T-helper 22 cell (primary cell): ENCODE results near the gene AFF3.
"Not testable (repeated sequence)": the region's sequence is repeated elsewhere in the genome, so short reads cannot be mapped to it uniquely, and the experiment has no call there.

Source experiments
- DNase-seq: peaks from one replicate; pipeline ENCODE4 v3.0.0-alpha.2; 2020; ENCODE audit warnings: low read depth

Gene AFF3, protein sequence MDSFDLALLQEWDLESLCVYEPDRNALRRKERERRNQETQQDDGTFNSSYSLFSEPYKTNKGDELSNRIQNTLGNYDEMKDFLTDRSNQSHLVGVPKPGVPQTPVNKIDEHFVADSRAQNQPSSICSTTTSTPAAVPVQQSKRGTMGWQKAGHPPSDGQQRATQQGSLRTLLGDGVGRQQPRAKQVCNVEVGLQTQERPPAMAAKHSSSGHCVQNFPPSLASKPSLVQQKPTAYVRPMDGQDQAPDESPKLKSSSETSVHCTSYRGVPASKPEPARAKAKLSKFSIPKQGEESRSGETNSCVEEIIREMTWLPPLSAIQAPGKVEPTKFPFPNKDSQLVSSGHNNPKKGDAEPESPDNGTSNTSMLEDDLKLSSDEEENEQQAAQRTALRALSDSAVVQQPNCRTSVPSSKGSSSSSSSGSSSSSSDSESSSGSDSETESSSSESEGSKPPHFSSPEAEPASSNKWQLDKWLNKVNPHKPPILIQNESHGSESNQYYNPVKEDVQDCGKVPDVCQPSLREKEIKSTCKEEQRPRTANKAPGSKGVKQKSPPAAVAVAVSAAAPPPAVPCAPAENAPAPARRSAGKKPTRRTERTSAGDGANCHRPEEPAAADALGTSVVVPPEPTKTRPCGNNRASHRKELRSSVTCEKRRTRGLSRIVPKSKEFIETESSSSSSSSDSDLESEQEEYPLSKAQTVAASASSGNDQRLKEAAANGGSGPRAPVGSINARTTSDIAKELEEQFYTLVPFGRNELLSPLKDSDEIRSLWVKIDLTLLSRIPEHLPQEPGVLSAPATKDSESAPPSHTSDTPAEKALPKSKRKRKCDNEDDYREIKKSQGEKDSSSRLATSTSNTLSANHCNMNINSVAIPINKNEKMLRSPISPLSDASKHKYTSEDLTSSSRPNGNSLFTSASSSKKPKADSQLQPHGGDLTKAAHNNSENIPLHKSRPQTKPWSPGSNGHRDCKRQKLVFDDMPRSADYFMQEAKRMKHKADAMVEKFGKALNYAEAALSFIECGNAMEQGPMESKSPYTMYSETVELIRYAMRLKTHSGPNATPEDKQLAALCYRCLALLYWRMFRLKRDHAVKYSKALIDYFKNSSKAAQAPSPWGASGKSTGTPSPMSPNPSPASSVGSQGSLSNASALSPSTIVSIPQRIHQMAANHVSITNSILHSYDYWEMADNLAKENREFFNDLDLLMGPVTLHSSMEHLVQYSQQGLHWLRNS (N-terminal part only)

DNA sequence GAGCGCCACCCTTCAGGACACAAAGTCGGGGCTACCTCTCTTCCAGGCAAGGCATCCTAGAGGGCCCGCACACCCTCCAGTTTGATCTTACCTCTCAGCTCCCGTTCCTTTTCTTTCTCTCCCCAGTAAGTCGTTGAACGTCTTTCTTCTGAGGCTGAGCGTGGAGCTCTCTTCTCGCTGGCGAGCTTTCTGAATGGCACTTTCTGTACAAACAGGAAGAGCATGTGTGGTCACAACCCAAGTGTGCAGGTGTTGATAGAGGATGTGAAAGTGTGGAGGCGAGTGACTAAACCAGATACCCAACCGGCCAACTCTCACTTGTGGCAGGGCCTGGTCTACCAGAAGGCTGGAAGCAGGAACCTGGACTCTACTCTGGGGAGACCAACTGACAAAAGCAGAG is at the start of gene AFF3:
Gene AFF3 (minus strand): TSS at position 198 of the 400 bp plus-strand sequence. CDS start 38,136 bp downstream, outside the sequence.
- DNase-seq = no peak

DNA sequence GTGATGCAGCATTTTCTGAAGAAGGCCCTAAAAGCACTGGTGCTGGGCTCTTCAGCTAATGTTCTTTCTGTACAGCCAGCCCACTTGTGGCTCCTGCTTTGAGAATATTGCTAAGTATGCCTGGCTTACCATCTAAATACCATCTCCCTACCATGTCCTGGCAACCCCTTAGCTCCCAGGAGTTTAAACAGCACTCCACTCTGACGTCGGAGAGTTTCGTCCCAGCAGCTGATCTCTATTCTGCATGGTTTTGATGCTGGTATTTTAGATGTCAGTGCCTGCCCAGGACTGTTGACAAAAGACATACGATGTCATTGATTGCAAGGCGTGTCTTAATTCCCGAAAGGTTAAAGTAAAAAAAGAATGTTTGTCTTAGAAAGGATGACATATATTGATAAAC is 47.0 kb upstream of the AFF3 start:
- DNase-seq = no peak

DNA sequence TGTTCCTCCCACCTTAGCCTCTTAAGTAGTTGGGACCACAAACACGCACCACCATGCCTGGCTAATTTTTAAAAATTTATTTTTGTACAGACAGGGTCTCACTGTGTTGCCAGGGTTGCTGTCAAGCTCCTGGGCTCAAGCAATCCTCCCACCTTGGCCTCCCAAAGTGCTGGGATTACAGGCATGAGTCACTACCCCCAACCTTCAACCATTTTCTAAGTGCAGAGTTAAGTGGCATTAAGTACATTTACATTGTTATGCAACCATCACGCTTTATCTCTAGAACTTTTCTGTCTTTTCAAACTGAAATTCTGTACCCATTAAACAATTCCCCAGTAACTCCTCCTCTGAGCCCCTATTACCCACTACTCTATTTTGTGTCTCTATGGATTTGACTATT is 45.9 kb upstream of the AFF3 start:
- DNase-seq = no peak

DNA sequence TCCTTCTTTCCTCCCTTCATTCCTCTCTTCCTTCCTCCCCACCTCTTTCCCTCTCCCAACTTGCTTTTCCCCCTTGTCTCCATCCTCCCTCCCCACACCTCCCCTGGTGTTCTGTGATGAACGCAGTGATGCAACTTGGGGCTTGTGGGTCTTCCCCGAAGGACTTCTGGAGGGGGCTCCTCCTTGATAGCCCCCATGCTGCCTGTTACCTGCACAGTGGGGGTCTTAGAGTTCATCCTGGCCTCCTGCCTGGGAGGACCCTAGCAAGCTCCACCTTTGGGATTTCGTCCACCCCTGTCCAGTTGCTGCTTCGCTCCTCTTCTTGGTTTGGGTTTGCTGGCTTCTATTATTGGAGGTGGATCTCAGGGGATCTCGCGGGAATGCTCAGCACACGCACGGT is 43.7 kb upstream of the AFF3 start:
- no peak for DNase-seq

DNA sequence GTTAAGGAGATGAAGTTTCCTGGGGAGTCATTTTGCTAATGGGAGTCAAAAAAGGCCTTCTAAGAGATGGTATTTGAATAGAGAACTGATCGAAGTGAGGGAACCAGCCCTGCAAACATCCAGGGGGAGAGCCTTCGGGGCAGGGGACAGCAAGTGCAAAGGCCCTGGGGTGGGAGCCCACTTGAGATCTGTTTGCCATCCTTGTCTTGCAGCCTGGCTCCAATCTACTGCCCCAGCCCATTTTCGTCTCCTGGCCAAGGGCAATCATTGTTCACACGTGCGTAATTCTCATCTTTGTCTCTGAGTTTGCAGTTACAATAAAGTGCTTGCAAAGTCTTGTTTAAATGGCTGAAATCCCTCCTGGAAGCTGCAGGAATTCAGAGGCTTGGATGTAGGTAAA is 43.1 kb upstream of the AFF3 start:
- no peak for DNase-seq

DNA sequence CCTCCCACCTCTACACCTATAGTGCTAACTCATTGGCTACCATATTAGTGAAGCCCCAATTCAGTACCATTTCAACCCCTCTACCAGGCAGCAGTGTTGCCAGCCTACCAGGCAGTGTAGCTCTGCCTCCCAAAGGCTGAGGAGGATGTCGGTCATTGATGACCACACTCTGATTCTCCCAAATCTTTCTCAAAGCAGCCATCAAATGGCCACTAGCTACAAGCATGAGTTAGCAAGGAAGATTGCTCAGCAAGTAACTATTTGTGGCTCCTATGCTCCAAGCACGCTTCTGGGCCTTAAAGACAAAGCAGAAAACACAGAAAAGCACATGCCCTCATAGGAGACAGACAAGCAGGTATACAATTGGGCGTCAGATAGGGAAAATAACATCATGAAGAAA is 42.7 kb upstream of the AFF3 start:
- no peak for DNase-seq

DNA sequence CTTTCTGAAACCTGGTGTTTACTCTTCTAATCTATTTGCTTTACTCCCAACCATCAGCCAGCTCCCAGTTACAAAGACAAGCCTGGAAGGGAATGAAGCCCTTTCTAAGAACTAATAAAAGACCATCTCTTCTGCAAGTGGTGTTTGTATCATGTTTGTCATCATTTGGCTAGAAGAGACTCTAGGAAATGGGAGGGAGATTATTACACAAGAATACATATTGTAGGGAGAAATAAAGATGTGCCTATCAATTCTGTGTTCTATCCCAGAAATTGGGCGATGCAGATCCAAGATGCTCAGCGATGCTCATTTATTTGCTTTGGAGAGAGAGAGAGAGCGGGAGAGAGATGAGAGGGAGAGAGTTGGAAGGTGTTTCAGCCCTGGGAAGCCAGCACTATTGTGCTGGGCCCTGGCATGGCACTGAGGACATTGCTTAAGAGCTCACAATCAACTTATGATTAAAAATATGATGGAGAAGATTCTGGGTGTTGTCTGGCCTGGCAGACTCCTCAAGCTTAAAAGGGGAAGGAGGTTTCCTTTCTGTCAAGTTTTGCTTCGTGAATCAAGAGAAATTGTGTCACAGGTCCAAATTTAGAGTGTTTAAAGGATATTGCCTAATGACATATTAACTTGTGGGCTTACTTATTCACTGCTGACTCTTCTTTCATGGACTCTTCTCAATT is 41.8 kb upstream of the AFF3 start:
- DNase-seq = no peak

DNA sequence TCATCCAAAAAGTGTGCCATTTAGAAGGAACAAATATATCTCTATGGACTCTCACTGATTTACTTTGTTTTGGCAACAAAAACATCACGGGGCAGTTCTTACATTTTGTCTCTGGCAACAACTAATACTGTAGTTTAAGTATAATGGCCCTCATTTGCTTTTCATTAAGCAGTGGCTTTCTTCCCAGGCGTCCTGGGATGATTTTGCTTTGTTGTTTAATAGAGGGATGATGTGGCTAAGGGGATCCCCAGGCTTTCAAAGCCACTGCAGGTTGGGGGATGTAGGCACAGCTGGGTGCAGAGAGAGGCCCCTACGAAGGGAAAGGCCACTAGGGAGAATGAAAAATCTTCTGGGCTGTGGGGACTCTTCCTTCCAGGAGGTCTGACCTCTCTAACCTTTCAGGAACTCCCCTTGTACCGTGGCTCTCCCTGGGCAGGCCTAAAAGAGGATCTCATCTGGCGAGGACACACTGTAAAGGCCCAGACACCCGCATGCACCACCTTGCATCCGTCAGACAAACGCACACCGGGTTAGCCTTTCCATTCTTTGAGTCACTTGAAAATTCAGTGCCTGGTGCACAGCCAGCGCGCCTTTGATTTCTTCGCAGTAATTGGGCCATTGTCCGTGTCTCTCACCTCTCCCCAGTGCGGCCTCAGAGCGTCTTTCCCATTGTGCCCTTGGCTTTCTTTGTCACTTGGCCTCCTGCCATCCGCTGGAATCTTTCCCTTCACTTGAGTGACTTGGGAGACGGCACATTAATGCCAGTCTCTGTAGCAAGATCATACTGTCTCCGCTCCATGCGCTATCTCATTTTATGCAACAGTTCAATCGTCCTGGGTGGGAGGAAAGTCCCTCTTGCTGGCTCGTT is 40.3 kb upstream of the AFF3 start:
- DNase-seq = no peak

DNA sequence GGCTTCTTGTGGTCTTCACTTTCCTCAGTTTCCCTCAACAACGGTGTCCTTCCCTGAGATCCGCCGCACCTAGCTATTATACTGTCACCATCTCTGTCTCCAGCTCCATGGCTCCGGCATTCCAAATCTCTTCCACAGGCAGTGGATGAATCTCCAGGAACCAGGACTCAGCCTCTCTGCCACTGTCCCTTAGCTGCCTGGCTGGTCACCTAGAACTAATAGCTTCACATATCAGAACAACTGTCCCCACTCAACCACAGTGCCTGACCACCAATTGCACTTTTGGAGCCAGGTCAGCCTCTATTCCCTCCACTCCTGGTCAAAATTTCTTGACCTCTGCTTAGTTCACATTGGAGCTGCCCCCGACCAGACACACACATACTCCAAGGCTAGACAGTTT is 38.1 kb upstream of the AFF3 start:
- DNase-seq = no peak

DNA sequence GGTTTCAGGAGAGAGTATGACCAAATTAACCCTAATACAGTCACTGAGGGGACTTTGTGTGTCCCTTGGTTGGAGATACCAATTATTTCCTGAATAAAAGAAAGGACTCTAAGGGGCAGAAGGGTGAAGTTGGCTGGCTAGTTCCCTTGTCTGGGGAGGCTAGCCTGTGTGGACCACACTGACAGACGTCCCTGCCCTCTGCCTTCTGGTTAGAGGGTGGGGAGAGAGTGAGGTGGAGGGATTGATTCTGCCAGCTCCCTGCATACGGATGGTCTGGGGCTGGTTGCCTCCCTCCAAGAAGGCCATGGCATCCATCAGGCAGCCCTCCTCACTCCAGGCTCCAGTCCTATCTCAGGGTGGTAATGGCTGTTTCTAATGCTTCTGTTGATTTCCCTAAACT is 37.4 kb upstream of the AFF3 start:
- no peak for DNase-seq

DNA sequence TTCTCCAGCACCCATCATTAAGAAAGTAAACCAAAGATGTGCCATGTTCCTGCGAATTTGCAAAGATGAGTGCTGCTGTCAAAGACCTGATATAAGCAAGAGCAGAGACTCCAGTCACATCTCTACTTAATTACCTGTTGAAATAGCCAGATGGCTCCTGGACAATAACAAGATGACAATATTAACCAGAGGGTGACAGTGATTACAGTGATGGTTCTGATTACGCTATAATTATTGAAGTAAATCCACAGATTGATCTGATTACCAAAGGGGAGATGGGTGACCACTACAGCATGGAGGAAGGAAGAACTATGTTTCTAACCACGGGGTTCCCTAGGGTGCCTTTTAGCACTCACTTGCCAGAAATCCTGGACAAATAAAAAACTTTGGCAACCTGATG is 36.5 kb upstream of the AFF3 start:
- DNase-seq = no peak

DNA sequence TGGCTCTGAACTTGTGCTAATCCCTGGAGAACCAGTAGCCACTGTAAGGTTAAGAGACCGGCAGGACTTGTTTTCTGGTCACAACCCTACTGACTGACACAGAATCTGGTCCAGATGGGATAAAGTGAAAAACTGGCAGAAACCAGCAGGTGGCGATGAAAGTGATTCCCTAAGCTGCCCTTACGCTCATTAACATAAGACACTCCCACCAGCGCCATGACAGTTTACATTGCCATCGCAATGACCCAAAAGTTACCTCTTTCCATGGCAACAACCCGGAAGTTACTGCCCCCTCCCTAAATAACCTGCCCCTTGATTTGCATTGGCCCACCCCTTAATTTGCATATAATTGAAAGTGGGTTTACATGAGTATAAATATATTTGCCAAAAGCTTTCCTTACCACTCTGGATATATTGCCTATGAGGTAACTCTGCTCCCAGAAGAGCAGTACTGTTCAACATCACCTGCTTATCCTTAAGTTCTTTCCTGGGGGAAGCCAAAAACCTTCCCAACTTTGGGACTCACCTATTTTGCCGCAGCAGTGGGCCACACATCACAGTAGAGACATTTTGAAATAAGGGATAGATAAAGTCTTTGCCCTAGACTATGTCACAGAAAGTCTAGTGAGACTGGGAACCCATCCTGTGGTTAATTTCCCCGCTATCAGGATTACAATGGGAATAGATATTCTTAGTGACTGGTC is 35.8 kb upstream of the AFF3 start:
- DNase-seq = no peak

DNA sequence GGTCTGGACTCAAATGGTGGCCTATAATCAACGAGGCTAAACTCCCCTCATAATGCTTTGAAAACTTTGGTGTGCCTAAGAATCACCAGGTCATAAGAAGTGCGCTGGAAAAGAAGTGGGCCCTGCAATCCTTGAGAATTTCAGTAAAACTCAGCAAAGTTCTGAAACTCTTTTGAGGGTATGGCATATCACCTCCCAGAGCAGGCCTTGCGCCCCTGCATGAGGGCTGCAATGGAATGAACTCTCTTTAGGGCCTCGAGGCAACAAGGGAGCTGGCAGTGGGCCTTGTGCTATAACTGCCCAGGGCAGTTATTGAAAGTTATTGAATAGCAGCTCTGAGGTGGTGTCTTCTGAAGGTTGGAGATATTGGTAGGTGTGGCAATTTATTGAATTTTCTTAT is 34.5 kb upstream of the AFF3 start:
- no peak for DNase-seq

DNA sequence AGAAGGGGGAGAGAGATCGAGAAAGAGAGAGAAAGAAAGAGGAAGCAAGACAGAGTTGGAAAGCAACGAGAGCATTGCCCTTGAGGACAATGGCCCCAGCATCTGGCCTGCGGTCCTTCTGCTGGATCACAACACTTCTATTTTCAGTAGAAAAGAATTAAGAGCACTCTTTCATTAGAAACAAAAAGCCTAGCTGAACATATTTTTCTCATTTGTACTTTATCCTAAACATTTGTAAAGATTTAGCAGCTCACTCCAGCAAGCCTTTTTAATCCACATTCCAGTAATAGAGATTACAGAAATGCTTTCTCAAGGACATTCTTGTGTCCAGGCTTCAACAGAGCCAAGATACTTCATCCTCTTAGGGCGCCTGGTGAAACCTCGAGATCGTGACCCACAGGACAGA is 31.6 kb upstream of the AFF3 start:
- DNase-seq = no peak

DNA sequence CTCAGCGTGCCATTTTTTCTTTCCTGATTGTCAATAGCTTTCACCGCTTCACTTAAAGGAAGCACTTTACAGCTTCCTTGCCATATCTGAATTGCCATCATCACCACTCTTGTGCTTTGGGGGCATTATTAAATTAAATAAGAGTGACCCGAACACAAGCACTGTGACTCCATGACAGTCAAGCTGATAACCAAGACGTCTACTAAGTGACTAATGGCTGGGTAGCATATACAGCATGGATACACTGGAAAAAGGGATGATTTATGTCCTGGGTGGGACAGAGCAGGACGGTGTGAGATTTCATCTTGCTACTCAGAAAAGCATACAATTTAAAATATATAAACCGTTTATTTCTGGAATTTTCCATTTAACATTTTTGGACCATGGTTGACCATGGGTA is 24.3 kb upstream of the AFF3 start:
- DNase-seq = no peak

DNA sequence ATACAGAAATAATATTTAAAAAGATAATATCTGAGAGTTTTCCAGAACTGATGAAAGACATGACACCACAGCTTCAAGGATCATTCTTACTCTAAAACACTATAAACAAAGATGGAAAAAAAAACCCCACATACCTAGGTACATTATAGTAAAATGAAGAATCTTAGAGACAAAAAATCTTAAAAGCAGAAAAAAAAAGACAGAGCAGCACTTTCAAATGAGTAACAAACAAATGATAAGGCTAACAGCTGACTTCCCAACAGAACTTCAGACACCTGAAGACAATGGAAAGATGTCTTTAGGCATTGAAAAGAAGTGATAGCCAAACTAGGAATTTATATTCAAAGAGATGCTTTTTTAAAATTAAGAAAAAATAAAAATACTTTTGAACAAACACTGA is 21.2 kb upstream of the AFF3 start:
- DNase-seq = no peak

DNA sequence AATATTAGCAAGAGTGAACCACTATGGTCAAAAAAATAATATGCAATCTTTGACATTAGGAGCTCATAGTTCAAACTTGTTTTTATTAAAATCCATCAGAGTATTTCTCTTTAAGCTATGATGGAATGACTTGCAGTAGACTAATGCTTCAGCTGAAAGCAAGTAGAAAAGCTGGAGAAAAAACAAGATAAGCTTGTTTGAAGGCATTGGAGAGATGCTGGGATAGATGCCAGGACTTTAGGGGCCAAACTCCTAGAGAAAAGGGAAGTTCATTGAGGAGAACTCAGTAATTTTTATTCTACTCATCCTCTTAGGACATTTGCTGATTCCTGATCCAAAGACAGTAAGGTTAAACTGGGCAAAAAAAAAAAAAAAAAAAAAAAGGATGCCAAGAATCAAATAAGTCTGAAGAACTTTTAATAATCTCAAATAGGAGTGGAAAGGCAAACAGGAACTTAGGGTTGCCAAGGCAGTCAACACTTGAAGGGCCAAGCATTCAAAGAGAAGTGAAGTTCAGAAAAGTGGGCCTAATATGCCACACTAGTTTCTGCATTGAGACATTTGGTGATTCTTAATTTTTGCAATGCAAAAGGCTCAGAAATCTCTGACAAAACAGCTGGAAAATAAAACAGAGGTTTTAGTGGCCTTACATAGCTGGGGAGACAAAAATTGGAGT is 19.7 kb upstream of the AFF3 start:
- DNase-seq = no peak

DNA sequence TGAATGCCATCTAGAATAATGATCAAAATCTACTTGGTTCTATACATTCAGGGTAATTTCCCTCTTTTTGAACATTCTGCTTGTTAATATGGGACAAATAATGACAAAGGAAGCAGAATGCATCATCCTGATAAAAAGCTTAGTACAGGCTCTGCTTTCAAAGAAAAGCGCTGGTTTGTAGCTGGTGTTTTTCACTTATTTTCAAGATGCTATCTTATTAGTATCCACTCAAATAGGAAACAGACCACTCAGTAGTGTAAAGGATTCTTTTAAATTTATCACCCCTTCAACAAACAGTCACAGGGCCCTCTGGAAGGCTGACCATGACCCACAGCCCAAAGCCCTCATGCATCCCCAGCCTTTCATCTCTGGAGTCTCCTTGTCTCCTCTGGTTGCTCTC is 18.0 kb upstream of the AFF3 start:
- DNase-seq = no peak

DNA sequence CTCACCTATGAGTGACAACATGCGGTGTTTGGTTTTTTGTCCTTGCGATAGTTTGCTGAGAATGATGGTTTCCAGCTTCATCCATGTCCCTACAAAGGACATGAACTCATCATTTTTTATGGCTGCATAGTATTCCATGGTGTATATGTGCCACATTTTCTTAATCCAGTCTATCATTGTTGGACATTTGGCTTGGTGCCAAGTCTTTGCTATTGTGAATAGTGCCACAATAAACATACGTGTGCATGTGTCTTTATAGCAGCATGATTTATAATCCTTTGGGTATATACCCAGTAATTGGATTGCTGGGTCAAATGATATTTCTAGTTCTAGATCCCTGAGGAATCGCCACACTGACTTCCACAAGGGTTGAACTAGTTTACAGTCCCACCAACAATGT is 9.4 kb upstream of the AFF3 start:
- DNase-seq = not testable (repeated sequence)

DNA sequence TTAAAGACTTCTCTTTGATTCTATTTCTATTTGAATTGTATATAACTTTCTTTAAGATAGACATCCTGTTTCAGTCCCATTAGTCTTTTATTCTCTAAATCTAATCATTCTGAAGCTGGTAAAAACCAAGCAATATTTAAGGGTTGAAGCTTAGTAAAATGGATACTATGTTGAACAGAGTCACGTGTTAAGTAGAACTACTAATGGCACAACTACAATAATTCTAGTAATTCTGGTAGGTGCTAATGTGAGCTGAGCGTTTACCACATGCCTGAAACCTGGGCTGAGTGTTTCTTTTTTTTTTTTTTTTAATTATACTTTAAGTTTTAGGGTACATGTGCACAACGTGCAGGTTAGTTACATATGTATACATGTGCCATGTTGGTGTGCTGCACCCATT is 8.9 kb upstream of the AFF3 start:
- DNase-seq = no peak
